Lung (tissue), 12 donors: ENCODE results near the gene RXRA. TPM values are rescaled to one million over a fixed set of nuclear protein-coding genes. Genes with fewer than 3 reads are reported as not detected.

ENCODE experiments used
- ATAC-seq: fragments of 200-7000 bp; cut with Tn5 transposase; one replicate; pipeline ENCODE4 v1.9.1; 2020; ENCODE audit warnings: moderate number of reproducible peaks; ENCODE audit not compliant: insufficient read depth, low FRiP score
- DNase-seq, 3 donors: peaks; one replicate each; pipeline ENCODE4 v3.0.0-alpha.2; 2013 to 2017
- H3K27ac ChIP-seq, 2 donors: one replicate each; pipeline ENCODE4 v1.5.1; 2013; ENCODE audit warnings: mild to moderate bottlenecking in 2 of 2, moderate library complexity in 2 of 2, control low read depth in 1 of 2, inconsistent platforms in 1 of 2, low read depth in 1 of 2, low read length in 1 of 2
- H3K27me3 ChIP-seq, 3 donors: one replicate each; pipeline ENCODE4 v1.5.1; 2013; ENCODE audit warnings: low read length in 2 of 3; ENCODE audit not compliant: control insufficient read depth in 3 of 3, insufficient read depth in 3 of 3
- H3K36me3 ChIP-seq, 4 donors: one replicate each; pipeline ENCODE4 v1.5.1; 2013; ENCODE audit warnings: low read length in 4 of 4, mild to moderate bottlenecking in 1 of 4, moderate library complexity in 1 of 4; ENCODE audit not compliant: control insufficient read depth in 4 of 4, insufficient read depth in 4 of 4
- H3K4me1 ChIP-seq, 5 donors: one replicate each; pipeline ENCODE4 v1.5.1; 2013; ENCODE audit warnings: low read length in 5 of 5, mild to moderate bottlenecking in 2 of 5, moderate library complexity in 1 of 5; ENCODE audit not compliant: control insufficient read depth in 5 of 5, insufficient read depth in 5 of 5
- H3K4me3 ChIP-seq: one replicate; pipeline ENCODE4 v1.5.1; 2013; ENCODE audit warnings: mild to moderate bottlenecking, control low read depth, moderate library complexity
- H3K9ac ChIP-seq, 2 donors: one replicate each; pipeline ENCODE4 v1.5.1; 2013; ENCODE audit warnings: low read length in 2 of 2, control low read depth in 1 of 2; ENCODE audit not compliant: insufficient read depth in 1 of 2
- H3K9me3 ChIP-seq, 4 donors: one replicate each; pipeline ENCODE4 v1.5.1; 2013; ENCODE audit warnings: low read length in 3 of 4, mild to moderate bottlenecking in 1 of 4, moderate library complexity in 1 of 4; ENCODE audit not compliant: control insufficient read depth in 4 of 4, insufficient read depth in 3 of 4
- WGBS, 2 donors: extraction: QIAGEN DNeasy Blood & Tissue Kit; methylation state at CpG; one replicate each; pipeline ENCODE4 v1.1.7; 2013; 5-methylcytosine and 5-hydroxymethylcytosine counted together
- polyA plus RNA-seq, 2 donors: library from polyadenylated mRNA; stranded (reverse); fragments of 200-250 nt; gene quantifications; one replicate each; pipeline ENCODE4 v1.2.1, GENCODE V29; 2013
- total RNA-seq, 2 donors: library from RNA; depleted of rRNA in 1 of 2; stranded (reverse); fragments of >200 nt in 1 of 2; gene quantifications; one replicate each; pipeline ENCODE4 v1.2.1, GENCODE V29; 2014 to 2021
- TF ChIP-seq, protein P1 (sequence below): IDR thresholded peaks from 2 replicates; pipeline ENCODE4 v1.5.1; 2012; ENCODE audit warnings: mild to moderate bottlenecking; ENCODE audit errors: control extremely low read depth, extremely low read depth
- donor health status: control.
- donor health status: control.
- donor health status: Bipolar disorder and iron deficiency.
- donor health status: healthy.
- donor health status: DM: yes; HTN: yes; CAD: no.

Gene RXRA
- total and polyA plus RNA-seq, 4 donors, result 24.2 to 85.2 (median 52.2) TPM

DNA sequence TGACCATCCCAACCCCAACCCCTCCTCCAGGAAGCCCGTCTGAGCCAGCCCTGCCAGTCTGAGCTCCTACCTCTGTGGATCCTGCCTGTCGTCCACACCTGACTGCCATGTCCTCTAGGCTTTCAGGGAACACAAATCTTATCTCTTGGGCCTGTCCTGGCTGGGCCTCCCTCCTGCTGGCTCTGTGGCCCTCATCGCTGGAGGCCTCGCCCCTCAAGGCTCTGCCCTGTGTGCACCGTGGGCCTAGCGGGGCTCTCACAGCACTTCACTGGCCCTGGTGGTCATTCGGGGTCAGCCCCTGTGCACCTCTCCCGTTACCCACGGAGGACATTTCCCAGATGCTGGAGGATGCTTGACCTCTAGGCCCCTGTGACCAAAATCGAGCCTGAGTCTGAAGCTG is 133.3 kb downstream of the RXRA start:
- DNase-seq (no peak), ATAC-seq (no peak)
- Histone ChIP-seq H3K4me1 (peaks cover 4 to 36% (median 13%) of the 10 kb centered on the region in 5 donors), H3K27ac (no peak overlapping the region), H3K9me3 (peaks cover 0 to 3% (median 0%) of the 10 kb centered on the region in 4 donors), H3K27me3 (no peaks in the 10 kb centered on the region), H3K4me3 (no peak overlapping the region), H3K36me3 (no peaks in the 10 kb centered on the region), H3K9ac (no peak overlapping the region)
- TF ChIP-seq, protein P1, sequence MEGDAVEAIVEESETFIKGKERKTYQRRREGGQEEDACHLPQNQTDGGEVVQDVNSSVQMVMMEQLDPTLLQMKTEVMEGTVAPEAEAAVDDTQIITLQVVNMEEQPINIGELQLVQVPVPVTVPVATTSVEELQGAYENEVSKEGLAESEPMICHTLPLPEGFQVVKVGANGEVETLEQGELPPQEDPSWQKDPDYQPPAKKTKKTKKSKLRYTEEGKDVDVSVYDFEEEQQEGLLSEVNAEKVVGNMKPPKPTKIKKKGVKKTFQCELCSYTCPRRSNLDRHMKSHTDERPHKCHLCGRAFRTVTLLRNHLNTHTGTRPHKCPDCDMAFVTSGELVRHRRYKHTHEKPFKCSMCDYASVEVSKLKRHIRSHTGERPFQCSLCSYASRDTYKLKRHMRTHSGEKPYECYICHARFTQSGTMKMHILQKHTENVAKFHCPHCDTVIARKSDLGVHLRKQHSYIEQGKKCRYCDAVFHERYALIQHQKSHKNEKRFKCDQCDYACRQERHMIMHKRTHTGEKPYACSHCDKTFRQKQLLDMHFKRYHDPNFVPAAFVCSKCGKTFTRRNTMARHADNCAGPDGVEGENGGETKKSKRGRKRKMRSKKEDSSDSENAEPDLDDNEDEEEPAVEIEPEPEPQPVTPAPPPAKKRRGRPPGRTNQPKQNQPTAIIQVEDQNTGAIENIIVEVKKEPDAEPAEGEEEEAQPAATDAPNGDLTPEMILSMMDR, result no peak
- WGBS, 2 donors, result 93 to 96% methylated on average over 10 of the region's 10 CpGs

DNA sequence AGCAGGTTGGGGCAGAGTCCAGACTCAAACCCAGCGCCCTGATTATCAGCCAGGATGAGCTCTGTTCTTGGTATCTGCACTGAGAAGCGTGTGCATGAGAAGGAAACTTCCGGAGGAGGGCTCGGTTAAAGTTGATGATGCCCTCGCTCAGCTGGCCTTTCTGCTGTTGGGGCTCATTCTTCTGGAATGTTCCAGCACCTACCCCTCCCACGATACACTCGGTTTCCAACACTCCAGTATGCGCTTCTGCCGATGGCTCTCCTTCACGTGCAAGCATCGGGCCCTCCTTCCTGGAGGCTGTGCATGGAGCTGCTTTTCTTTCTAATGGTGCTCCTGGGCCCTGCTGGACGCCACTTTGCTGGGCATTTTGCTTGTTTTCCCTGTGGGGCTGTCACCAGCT is 134.0 kb downstream of the RXRA start:
- no peaks in the 10 kb centered on the region for H3K27me3 ChIP-seq
- no peak for ATAC-seq

DNA sequence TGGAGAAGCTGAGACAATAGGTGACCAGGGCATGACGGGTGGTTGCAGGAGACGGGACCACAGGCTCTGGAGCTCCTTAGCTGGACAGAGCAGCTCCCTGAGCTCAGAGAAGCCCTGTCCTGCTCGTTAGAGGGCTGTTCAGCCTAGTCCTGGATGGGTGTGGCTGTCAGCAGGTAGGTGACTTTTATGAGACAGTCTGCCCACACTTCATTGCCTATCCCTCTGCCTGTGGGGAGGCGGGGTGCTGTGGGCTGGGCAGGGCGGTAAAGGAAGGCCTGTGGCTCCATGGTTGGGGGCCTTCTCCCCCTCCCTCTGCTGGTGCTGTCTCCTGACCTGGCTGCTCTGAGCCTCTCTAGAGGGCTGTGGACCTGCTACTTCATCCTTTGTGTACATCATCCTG is 134.6 kb downstream of the RXRA start:
- WGBS, 2 donors, result 85 to 87% methylated on average over 5 of the region's 5 CpGs
- Histone ChIP-seq H3K9me3 (peaks cover 0 to 3% (median 0%) of the 10 kb centered on the region in 4 donors), H3K27me3 (no peaks in the 10 kb centered on the region), H3K4me1 (peaks cover 4 to 24% (median 8%) of the 10 kb centered on the region in 5 donors), H3K4me3 (no peak overlapping the region), H3K36me3 (no peaks in the 10 kb centered on the region), H3K27ac (no peak overlapping the region), H3K9ac (no peak overlapping the region)
- TF ChIP-seq, protein P1, result no peak
- no peak for DNase-seq
- ATAC-seq, result no peak

More for the DNA sequence above, 134.0 kb downstream of the RXRA start:
- no peak overlapping the region for H3K9ac ChIP-seq
- H3K9me3 ChIP-seq, result peaks cover 0 to 3% (median 0%) of the 10 kb centered on the region in 4 donors
- H3K36me3 ChIP-seq, result no peaks in the 10 kb centered on the region
- peaks cover 4 to 31% (median 13%) of the 10 kb centered on the region in 5 donors for H3K4me1 ChIP-seq
- 95% methylated on average over 12 of the region's 12 CpGs for WGBS, 2 donors
- no peak overlapping the region for H3K4me3 ChIP-seq
- no peak for DNase-seq
- TF ChIP-seq, protein P1, result no peak
- no peak overlapping the region for H3K27ac ChIP-seq

DNA sequence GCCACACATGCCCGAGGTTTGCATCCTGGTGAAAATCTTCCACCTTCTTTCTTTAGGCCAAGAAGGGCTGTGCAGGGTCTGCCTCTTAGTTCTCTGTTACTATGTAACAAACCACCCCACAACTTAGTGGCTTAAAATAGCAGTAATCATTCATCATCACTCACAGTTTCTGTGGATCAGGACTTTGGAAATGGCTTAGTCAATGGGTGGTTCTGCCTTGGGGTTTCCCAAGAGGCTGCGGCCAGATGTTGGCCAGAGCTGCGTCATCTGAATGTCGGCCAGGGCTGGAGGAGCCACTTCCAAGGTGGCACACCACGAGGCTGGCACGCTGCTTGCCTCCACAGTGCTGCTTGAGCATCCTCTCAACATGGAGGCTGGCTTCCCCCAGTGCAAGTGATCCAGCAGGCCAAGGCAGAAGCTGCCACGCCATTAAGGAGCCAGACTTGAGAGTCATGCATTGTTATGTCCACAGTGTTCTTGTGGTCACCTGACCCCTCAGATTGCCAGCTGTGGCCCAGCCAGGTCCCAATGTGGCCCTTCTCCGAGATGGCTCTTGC is 135.2 kb downstream of the RXRA start:
- Histone ChIP-seq H3K4me1 (peaks cover 4 to 19% (median 6%) of the 10 kb centered on the region in 5 donors), H3K27me3 (no peaks in the 10 kb centered on the region), H3K9me3 (peaks cover 0 to 3% (median 0%) of the 10 kb centered on the region in 4 donors), H3K27ac (no peak overlapping the region), H3K4me3 (no peak overlapping the region), H3K9ac (no peak overlapping the region), H3K36me3 (no peaks in the 10 kb centered on the region)
- no peak for ATAC-seq
- 95 to 96% methylated on average over 8 of the region's 8 CpGs for WGBS, 2 donors
- no peak for DNase-seq
- TF ChIP-seq, protein P1, result no peak
